ENCODE data around the gene ROGDI.

DNA sequence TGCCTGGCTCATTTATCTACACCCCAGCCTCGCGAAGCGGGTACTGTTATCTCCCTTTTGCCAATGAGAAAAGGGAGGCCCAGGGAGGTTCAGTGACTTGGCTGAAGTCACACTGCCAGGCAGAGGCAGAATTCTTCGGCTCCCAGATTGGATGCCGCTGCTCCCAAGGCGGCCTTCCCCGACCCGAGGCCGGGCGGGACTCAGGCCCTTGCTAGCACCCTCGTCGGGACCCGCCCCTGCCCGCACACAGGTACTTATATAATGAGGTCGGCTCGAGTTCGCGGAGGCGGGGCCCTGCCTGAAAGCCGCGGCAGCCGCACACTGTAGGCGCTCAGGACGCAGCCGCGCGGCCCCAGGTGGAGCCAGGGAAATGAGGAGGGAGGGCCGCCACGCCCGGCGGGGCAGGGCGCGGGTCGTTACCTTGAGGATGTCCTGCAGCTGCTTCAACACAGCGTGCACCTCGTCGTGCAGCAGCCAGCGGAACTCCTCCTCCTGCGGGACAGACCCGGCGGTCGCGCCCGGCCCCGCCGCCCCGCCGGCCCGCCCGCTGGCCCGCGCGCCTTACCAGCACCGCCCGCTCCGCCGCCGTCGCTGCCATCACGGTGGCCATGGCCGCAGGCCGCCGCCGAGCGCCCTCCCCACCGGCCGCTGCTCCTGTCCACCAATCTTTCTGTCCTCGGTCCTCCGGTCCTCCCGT lies at the start of gene ROGDI:
- TF ChIP-seq POLR2A (IDR thresholded peaks at IDR 0.05; ENCODE audit: low read length) (peak; percentile 31), GATA1 (IDR thresholded peaks at IDR 0.05; ENCODE audit: low read depth, low read length) (no peak)

Measured in erythroblast (primary cell).